NCI-H128 (cell line): Measurements from ENCODE around the gene UBR2.
A peak's percentile ranks its signal among the peaks of the same experiment; 100 is the strongest.
"Not testable (repeated sequence)": the region's sequence is repeated elsewhere in the genome, so short reads cannot be mapped to it uniquely, and the experiment has no call there.

Experiments
- DNase-seq: peaks from one replicate; lab custom pipeline; 2025; ENCODE audit not compliant: unreplicated experiment; lab: John Stamatoyannopoulos, UW

The UBR2 gene

GRCh38 chr6:42726026-42726425 is 162.2 kb downstream of the UBR2 start:
- DNase-seq: no peak

GRCh38 chr6:42726485-42727086 is 162.8 kb downstream of the UBR2 start:
- DNase-seq: peak; percentile 17

- no peak for DNase-seq
Observed at GRCh38 chr6:42727087-42727611, 163.3 kb downstream of the UBR2 start.

- DNase-seq: no peak
Observed at GRCh38 chr6:42727627-42728026, 163.8 kb downstream of the UBR2 start.

- DNase-seq: no peak
Observed at GRCh38 chr6:42729731-42730130, 165.9 kb downstream of the UBR2 start.

GRCh38 chr6:42733867-42734481 is 170.1 kb downstream of the UBR2 start:
- not testable (repeated sequence) for DNase-seq

GRCh38 chr6:42735976-42736375 is 172.1 kb downstream of the UBR2 start:
- no peak for DNase-seq

- no peak for DNase-seq
Observed at GRCh38 chr6:42740725-42741124, 176.9 kb downstream of the UBR2 start.

GRCh38 chr6:42742116-42742894 is 178.5 kb downstream of the UBR2 start:
- peak; percentile 10 for DNase-seq
